IPS-15b (cell line): ENCODE measurements around the gene MUS81.

Experiments
- H3K27me3 ChIP-seq: one replicate; pipeline ENCODE4 v1.6.1; 2013; ENCODE audit warnings: low read length; ENCODE audit not compliant: control insufficient read depth, insufficient read depth
- H3K36me3 ChIP-seq: one replicate; pipeline ENCODE4 v1.6.1; 2013; ENCODE audit warnings: low read length; ENCODE audit not compliant: control insufficient read depth, insufficient read depth
- H3K4me1 ChIP-seq: one replicate; pipeline ENCODE4 v1.6.1; 2013; ENCODE audit warnings: mild to moderate bottlenecking, low read length; ENCODE audit not compliant: control insufficient read depth, insufficient read depth
- H3K4me3 ChIP-seq: one replicate; pipeline ENCODE4 v1.5.1; 2013; ENCODE audit warnings: low read depth, low read length
- H3K9ac ChIP-seq: one replicate; pipeline ENCODE4 v1.6.1; 2013; ENCODE audit warnings: low read depth, mild to moderate bottlenecking, low read length
- H3K9me3 ChIP-seq: one replicate; pipeline ENCODE4 v1.6.1; 2013; ENCODE audit warnings: mild to moderate bottlenecking, low read length; ENCODE audit not compliant: control insufficient read depth, insufficient read depth

Gene MUS81

GRCh38 chr11:65856689-65857499 lies 3.3 kb upstream of the MUS81 start:
- peaks cover 8% of the 10 kb centered on the region for H3K4me1 ChIP-seq
- H3K4me3 ChIP-seq = peak overlapping the region; percentile 98
- H3K9ac ChIP-seq = peak overlapping the region; percentile 90
- H3K27me3 ChIP-seq = no peaks in the 10 kb centered on the region
- H3K9me3 ChIP-seq = no peaks in the 10 kb centered on the region
- peaks cover 40% of the 10 kb centered on the region for H3K36me3 ChIP-seq

- H3K9me3 ChIP-seq = no peaks in the 10 kb centered on the region
- peak overlapping the region; percentile 90 for H3K9ac ChIP-seq
- H3K36me3 ChIP-seq = peaks cover 38% of the 10 kb centered on the region
- H3K27me3 ChIP-seq = no peaks in the 10 kb centered on the region
- H3K4me1 ChIP-seq = peaks cover 8% of the 10 kb centered on the region
- peak overlapping the region; percentile 98 for H3K4me3 ChIP-seq
These were observed 2.8 kb upstream of the MUS81 start for GRCh38 chr11:65857500-65857852.

DNA sequence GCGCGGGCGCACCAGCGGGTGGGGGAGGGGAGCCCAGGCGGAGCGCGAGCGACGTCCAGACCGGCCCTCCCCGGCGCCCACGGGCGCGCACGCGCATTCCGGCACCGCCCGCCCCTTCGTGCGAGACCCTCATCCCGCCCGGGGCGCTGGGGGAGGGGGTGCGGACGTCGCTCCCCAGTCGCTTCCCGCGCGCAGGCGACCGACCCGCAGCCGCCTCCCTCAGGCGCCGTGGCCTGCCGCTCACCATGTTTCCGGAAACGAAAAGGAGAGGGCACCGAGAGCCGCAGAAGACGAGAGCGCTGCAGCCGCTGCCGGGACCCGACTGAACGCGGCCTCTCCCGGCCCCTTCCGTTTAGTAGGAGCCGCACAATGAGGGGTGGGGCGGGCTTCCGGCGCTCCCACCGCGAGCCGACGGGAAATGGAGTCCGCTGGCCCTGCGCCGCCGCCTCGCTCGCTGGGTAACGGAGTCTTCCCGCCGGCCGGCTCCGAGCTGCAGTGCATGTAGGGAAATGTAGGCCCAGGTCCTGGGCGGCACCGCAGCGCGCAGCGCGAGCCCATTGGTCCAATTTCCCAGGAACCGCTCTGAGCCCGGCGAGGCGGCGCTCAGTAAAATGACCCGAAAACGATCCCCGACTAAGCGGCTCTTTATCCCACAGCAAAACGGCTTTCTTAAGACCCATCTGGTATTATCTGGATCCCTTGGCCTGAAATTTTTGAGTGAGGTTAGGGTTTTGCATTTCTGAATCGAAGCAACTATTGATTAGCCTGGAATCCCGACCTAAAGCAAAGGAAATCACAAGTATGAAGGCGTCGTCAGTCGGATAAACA lies 2.2 kb upstream of the MUS81 start, which contains the start of gene CFL1:
TSS of gene CFL1 (minus strand) at position 328 of the 828 bp plus-strand sequence. CDS start at position 247, 81 bp downstream.
- peaks cover 8% of the 10 kb centered on the region for H3K4me1 ChIP-seq

GRCh38 chr11:65858681-65859087 lies 1.5 kb upstream of the MUS81 start:
- Histone ChIP-seq H3K36me3 (peaks cover 41% of the 10 kb centered on the region), H3K9ac (peak overlapping the region; percentile 27), H3K9me3 (no peaks in the 10 kb centered on the region), H3K27me3 (no peaks in the 10 kb centered on the region), H3K4me3 (peak overlapping the region; percentile 98), H3K4me1 (peaks cover 8% of the 10 kb centered on the region)

More for the DNA sequence above, 2.2 kb upstream of the MUS81 start, which contains the start of gene CFL1:
- no peaks in the 10 kb centered on the region for H3K27me3 ChIP-seq
- H3K4me3 ChIP-seq = peak within 1 kb of the TSS; percentile 98
- peak within 1 kb of the TSS; percentile 90 for H3K9ac ChIP-seq
- peaks cover 40% of the 10 kb centered on the region for H3K36me3 ChIP-seq
- H3K9me3 ChIP-seq = no peaks in the 10 kb centered on the region

DNA sequence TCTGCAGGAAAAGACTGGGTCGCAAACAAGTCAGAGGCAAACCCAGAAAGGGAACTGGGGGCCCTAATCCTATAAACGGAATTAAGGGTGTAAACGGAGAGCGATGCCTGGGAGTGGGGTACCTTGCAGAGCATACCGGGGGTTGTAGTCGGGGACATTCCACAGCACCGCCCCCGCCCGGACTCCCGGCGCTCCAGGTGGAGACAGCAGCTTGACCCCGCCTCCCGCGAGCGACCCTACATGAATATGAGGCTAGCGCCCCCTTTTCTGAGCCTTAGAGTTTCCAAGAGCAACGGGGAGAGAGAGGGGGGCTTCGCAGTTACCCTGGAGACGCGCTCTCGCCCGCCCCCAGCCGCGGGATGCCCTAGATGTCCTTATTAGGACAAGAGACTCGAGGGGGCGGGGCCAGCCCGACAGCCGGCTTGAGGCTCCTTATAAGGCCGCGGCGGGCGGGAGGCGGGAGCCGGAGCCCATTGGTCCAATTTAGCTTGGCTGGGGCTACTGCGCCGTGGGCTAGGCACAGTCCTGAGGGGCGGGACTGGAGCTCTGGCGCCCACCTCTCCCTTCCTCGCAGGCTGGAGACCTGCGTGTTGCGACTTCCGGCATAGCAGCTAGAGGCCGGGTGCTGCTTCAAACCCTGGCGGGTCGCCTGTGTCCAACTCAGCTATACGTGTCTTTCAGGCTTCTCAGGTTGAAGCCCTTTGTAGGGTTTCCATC lies 980 bp upstream of the MUS81 start:
- Histone ChIP-seq H3K9me3 (no peaks in the 10 kb centered on the region), H3K36me3 (peaks cover 41% of the 10 kb centered on the region), H3K4me3 (peak overlapping the region; percentile 98), H3K4me1 (peaks cover 8% of the 10 kb centered on the region), H3K9ac (peak overlapping the region; percentile 87), H3K27me3 (no peaks in the 10 kb centered on the region)

- peak overlapping the region; percentile 94 for H3K4me3 ChIP-seq
- H3K9ac ChIP-seq = peak overlapping the region; percentile 87
- H3K36me3 ChIP-seq = peaks cover 38% of the 10 kb centered on the region
- no peaks in the 10 kb centered on the region for H3K9me3 ChIP-seq
- no peaks in the 10 kb centered on the region for H3K27me3 ChIP-seq
- peaks cover 8% of the 10 kb centered on the region for H3K4me1 ChIP-seq
These were observed 388 bp upstream of the MUS81 start for GRCh38 chr11:65859812-65860277.

GRCh38 chr11:65861165-65861505 lies 902 bp downstream of the MUS81 start:
- Histone ChIP-seq H3K9ac (peak overlapping the region; percentile 93), H3K27me3 (no peaks in the 10 kb centered on the region), H3K4me3 (peak overlapping the region; percentile 94), H3K4me1 (peaks cover 6% of the 10 kb centered on the region), H3K36me3 (peaks cover 33% of the 10 kb centered on the region), H3K9me3 (no peaks in the 10 kb centered on the region)

DNA sequence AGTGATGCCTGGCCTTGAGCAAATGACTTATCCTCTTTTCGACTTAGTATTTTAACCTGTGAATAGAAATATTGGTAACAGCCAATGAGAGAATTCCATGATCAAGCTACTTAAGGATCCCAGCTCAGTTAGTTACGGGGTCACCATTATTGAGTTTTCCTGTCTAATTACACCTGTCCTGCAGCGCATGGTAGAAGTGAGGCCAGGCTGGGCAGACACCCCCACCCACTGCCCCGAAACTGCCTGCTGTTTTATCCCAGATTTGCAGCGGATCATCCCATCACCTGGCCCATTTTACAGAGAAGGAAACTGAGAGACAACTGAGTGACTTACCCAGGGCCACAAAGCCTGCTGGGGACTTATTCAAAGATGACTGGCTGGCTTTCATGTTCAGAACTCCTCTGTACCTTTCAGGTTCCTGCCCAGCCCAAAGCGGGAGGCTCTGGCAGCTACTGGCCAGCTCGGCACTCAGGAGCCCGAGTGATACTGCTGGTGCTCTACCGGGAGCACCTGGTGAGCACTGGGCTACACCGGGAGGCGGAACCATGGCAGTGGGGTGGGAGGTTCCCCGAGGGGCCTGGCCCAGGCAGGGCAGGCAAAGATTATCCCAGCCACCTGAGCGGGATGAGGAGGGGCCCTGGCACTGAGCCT lies 1.4 kb downstream of the MUS81 start:
- peaks cover 3% of the 10 kb centered on the region for H3K4me1 ChIP-seq
- peak overlapping the region; percentile 94 for H3K4me3 ChIP-seq
- peak overlapping the region; percentile 93 for H3K9ac ChIP-seq
- no peaks in the 10 kb centered on the region for H3K9me3 ChIP-seq
- no peaks in the 10 kb centered on the region for H3K27me3 ChIP-seq
- H3K36me3 ChIP-seq = peaks cover 28% of the 10 kb centered on the region

- Histone ChIP-seq H3K9ac (no peak overlapping the region), H3K27me3 (no peaks in the 10 kb centered on the region), H3K9me3 (no peaks in the 10 kb centered on the region), H3K4me1 (peaks cover 3% of the 10 kb centered on the region), H3K4me3 (no peak overlapping the region), H3K36me3 (peaks cover 27% of the 10 kb centered on the region)
These were observed 2.0 kb downstream of the MUS81 start for GRCh38 chr11:65862191-65862735.

DNA sequence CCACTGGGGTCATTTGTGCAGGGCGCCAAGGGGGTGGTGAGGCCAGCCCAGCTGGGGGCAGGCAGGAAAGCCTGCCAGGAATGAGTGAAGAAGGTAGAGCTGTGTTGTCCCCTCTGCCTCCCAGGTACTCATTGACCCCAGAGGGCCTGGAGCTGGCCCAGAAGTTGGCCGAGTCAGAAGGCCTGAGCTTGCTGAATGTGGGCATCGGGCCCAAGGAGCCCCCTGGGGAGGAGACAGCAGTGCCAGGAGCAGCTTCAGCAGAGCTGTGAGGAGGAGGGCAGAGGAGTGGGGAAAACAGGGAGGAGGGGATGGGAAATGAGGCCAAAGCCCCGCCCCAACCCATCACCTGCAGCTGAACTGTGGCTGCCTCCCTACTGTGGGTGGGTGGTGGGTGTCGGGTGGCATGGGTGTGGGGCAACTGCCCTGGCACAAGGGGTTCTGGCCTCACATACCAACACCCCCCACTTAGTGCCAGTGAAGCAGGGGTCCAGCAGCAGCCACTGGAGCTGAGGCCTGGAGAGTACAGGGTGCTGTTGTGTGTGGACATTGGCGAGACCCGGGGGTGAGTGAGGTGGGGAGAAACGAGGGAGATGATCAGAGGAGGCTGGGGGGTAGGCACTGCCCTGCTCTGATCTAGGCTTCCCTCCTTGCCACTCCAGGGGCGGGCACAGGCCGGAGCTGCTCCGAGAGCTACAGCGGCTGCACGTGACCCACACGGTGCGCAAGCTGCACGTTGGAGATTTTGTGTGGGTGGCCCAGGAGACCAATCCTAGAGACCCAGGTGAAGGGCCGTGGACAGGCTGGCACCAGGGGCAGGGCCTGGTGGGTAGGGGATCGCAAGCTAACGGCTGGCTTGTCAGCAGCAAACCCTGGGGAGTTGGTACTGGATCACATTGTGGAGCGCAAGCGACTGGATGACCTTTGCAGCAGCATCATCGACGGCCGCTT lies 3.0 kb downstream of the MUS81 start:
- H3K27me3 ChIP-seq = no peaks in the 10 kb centered on the region
- peaks cover 27% of the 10 kb centered on the region for H3K36me3 ChIP-seq
- H3K4me3 ChIP-seq = no peak overlapping the region
- no peak overlapping the region for H3K9ac ChIP-seq
- H3K4me1 ChIP-seq = peaks cover 3% of the 10 kb centered on the region
- no peaks in the 10 kb centered on the region for H3K9me3 ChIP-seq
